Esophagus squamous epithelium (tissue), 5 donors: ENCODE results near the gene OLIG1. TPM values are rescaled to one million over a fixed set of nuclear protein-coding genes. Genes with fewer than 3 reads are reported as not detected.

ENCODE experiments used
- DNase-seq: peaks from one replicate; lab custom pipeline; 2025; lab: John Stamatoyannopoulos, UW
- H3K27ac ChIP-seq, 4 donors: fragments of 200-600 bp; sonication (generic); one replicate each; pipeline ENCODE4 v1.5.1; 2016 to 2019; ENCODE audit warnings: mild to moderate bottlenecking in 1 of 4
- H3K27me3 ChIP-seq, 4 donors: fragments of 200-600 bp; sonication (generic); 1 replicate in 3 of 4; 2 replicates in 1 of 4; pipeline versions ENCODE4 v1.5.1 to v1.6.0; 2017 to 2021; ENCODE audit warnings: antibody characterized with exemption in 1 of 4
- H3K36me3 ChIP-seq, 3 donors: fragments of 200-600 bp; sonication (generic); one replicate each; pipeline ENCODE4 v1.5.1; 2016 to 2019
- H3K4me1 ChIP-seq, 3 donors: fragments of 200-600 bp; sonication (generic); one replicate each; pipeline ENCODE4 v1.5.1; 2017 to 2019
- H3K4me3 ChIP-seq, 4 donors: fragments of 200-600 bp; sonication (generic); 1 replicate in 3 of 4; 2 replicates in 1 of 4; pipeline ENCODE4 v1.5.1; 2016 to 2019; ENCODE audit warnings: mild to moderate bottlenecking in 2 of 4, moderate library complexity in 1 of 4
- H3K9me3 ChIP-seq, 3 donors: fragments of 200-600 bp; sonication (generic); one replicate each; pipeline ENCODE4 v1.5.1; 2016 to 2019
- POLR2A ChIP-seq, 4 donors: fragments of 450-650 bp; IDR thresholded peaks; one replicate each; pipeline ENCODE4 v1.6.1; 2017; ENCODE audit warnings: antibody characterized with exemption in 4 of 4, mild to moderate bottlenecking in 4 of 4, moderate library complexity in 3 of 4
- WGBS, 2 donors: methylation state at CpG; one replicate each; pipeline ENCODE4 v1.1.5; 2018; 5-methylcytosine and 5-hydroxymethylcytosine counted together
- intact Hi-C: fragments of 100-400 bp; cut with DNase I; formaldehyde crosslinking; loops from one replicate; pipeline ENCODE4 v1.15.0; 2022
- total RNA-seq, 4 donors: library from RNA; depleted of rRNA; stranded (reverse); fragments of >200 nt; gene quantifications; one replicate each; pipeline ENCODE4 v1.1.0, GENCODE V29; 2016
- TF ChIP-seq, protein P1 (sequence below), 6 experiments: fragments of 450-650 bp in 4 of 6; fragments of 200-600 bp in 2 of 6; sonication (generic) in 2 of 6; IDR thresholded peaks; one replicate each; pipeline ENCODE4 v1.5.1; 2016 to 2019; ENCODE audit warnings: antibody characterized with exemption in 6 of 6, mild to moderate bottlenecking in 4 of 6, moderate library complexity in 4 of 6
- donor health status: DM: yes; HTN: yes; CAD: no.

The OLIG1 gene
- total RNA-seq, 4 donors from 2014 or later, result not detected

- no peaks in the 10 kb centered on the region for H3K9me3 ChIP-seq
- 27 to 32% methylated on average over 4 to 5 of the region's 10 CpGs for WGBS, 2 donors
- H3K4me3 ChIP-seq, result no peak overlapping the region
- DNase-seq, result no peak
- peaks cover 18 to 49% (median 20%) of the 10 kb centered on the region in 3 donors for H3K4me1 ChIP-seq
- no peaks in the 10 kb centered on the region for H3K36me3 ChIP-seq
- TF ChIP-seq POLR2A (IDR thresholded peaks at IDR 0.05), result no peak
- TF ChIP-seq, protein P1, sequence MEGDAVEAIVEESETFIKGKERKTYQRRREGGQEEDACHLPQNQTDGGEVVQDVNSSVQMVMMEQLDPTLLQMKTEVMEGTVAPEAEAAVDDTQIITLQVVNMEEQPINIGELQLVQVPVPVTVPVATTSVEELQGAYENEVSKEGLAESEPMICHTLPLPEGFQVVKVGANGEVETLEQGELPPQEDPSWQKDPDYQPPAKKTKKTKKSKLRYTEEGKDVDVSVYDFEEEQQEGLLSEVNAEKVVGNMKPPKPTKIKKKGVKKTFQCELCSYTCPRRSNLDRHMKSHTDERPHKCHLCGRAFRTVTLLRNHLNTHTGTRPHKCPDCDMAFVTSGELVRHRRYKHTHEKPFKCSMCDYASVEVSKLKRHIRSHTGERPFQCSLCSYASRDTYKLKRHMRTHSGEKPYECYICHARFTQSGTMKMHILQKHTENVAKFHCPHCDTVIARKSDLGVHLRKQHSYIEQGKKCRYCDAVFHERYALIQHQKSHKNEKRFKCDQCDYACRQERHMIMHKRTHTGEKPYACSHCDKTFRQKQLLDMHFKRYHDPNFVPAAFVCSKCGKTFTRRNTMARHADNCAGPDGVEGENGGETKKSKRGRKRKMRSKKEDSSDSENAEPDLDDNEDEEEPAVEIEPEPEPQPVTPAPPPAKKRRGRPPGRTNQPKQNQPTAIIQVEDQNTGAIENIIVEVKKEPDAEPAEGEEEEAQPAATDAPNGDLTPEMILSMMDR (IDR thresholded peaks at IDR 0.05), result no peak
- peaks cover 21 to 99% (median 35%) of the 10 kb centered on the region in 4 donors for H3K27me3 ChIP-seq
- intact Hi-C loops, result no loop called here
- H3K27ac ChIP-seq, result no peak overlapping the region
These were observed 38.6 kb upstream of the OLIG1 start for GRCh38 chr21:33031152-33031911.

DNA sequence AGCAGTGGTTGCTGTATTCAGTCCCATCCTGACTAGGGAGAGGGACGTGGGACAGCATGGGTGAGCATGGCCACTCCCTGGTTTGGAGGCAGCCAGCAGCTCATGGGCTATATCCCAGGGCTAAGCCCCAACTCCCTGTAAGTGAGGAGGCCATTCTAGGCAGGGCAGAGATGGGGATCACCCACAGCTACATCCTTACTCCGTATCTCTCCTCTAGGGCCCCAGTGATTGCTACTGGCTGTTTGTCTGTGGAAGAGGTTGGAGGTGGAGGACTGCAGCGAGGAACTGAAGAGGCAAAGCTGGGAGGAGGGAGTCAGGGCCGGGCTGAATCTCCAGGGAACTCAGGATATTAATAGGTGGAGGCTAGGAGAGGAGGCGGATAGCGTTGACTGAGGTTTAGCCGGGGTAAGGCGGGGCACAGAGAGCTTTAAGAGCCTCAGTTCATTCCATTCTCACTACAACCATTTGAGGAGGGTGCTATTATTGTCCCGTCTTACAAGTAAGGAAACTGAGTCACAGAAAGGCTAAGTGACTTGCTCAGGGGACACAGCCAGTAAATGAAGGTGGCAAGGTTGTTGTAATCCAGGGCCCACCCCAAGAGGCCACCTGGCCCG is 37.4 kb upstream of the OLIG1 start:
- H3K27me3 ChIP-seq, result peaks cover 11 to 98% (median 28%) of the 10 kb centered on the region in 4 donors
- intact Hi-C loops, result no loop called here
- H3K4me3 ChIP-seq, result no peak overlapping the region
- no peak overlapping the region for H3K27ac ChIP-seq
- H3K4me1 ChIP-seq, result peaks cover 11 to 37% (median 20%) of the 10 kb centered on the region in 3 donors
- TF ChIP-seq, protein P1 (IDR thresholded peaks at IDR 0.05), result no peak
- TF ChIP-seq POLR2A (IDR thresholded peaks at IDR 0.05), result no peak
- 28 to 30% methylated on average over 7 to 9 of the region's 10 CpGs for WGBS, 2 donors
- H3K36me3 ChIP-seq, result no peaks in the 10 kb centered on the region
- no peaks in the 10 kb centered on the region for H3K9me3 ChIP-seq
- DNase-seq, result no peak

DNA sequence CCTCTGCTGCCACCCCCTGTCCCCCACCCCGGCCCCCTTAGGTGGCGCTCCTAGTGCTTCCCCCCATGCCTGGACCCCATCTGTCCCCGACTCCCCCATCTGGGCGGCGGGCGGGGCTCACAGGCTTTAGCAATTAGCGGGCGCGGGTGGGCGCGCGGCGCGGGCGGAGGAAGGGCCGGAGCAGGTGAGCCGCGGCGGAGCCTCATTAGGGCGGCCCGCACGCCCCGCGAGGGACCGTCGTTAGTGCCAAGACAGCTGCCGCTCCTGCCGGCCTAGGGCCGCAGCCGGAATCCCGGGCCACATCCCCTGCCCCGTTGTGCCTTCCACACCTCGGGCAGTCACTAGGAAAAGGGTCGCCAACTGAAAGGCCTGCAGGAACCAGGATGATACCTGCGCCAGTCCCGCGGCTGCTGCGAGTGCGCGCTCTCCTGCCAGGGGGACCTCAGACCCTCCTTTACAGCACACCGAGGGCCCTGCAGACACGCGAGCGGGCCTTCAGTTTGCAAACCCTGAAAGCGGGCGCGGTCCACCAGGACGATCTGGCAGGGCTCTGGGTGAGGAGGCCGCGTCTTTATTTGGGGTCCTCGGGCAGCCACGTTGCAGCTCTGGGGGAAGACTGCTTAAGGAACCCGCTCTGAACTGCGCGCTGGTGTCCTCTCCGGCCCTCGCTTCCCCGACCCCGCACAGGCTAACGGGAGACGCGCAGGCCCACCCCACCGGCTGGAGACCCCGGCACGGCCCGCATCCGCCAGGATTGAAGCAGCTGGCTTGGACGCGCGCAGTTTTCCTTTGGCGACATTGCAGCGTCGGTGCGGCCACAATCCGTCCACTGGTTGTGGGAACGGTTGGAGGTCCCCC is 36.6 kb upstream of the OLIG1 start:
- Histone ChIP-seq H3K4me1 (peaks cover 4 to 29% (median 15%) of the 10 kb centered on the region in 3 donors), H3K27ac (no peak overlapping the region), H3K36me3 (no peaks in the 10 kb centered on the region), H3K27me3 (peaks cover 7 to 98% (median 21%) of the 10 kb centered on the region in 4 donors), H3K9me3 (no peaks in the 10 kb centered on the region), H3K4me3 (no peak overlapping the region)
- intact Hi-C loops, result no loop called here
- 20 to 51% methylated on average over 4 to 26 of the region's 76 CpGs for WGBS, 2 donors
- DNase-seq, result no peak
- TF ChIP-seq POLR2A (IDR thresholded peaks at IDR 0.05), result no peak
- TF ChIP-seq, protein P1 (IDR thresholded peaks at IDR 0.05), result no peak

GRCh38 chr21:33033961-33034413 is 36.0 kb upstream of the OLIG1 start:
- WGBS, 2 donors, result 43 to 59% methylated on average over 8 to 16 of the region's 20 CpGs
- no peak for TF ChIP-seq POLR2A (IDR thresholded peaks at IDR 0.05)
- TF ChIP-seq, protein P1 (IDR thresholded peaks at IDR 0.05), result no peak
- no peaks in the 10 kb centered on the region for H3K9me3 ChIP-seq
- H3K27me3 ChIP-seq, result peaks cover 2 to 98% (median 18%) of the 10 kb centered on the region in 4 donors
- H3K4me1 ChIP-seq, result peaks cover 0 to 22% (median 8%) of the 10 kb centered on the region in 3 donors
- H3K36me3 ChIP-seq, result no peaks in the 10 kb centered on the region
- intact Hi-C loops, result no loop called here
- H3K27ac ChIP-seq, result no peak overlapping the region
- DNase-seq, result no peak
- H3K4me3 ChIP-seq, result no peak overlapping the region
